HL-60/S4 (cell line): ENCODE data around the gene ELL2.

Experiments
- in situ Hi-C: fragments of 300-500 bp; cut with MboI; formaldehyde crosslinking; loops from 2 replicates; pipeline ENCODE4 v1.14.3; 2022; ENCODE audit warnings: low sequenced_read_pairs

Gene ELL2

DNA sequence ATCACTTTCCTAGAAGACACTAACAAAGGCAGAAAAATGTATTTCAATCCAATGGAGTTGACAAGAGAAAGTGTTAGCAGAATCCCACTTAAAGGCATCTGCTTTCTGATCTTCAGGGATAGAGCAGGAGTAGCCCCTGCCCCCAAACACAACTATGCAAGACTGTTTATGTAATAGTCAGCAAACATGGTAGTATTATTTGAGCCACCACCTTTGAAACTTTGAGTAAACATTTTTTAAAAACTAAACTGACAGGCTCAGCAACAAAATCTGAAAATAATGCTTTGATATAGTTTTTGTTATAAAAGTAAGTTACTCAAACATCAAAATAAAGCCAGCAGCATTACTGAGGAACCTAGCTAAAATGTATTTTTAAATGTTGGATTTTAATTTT lies 4.8 kb downstream of the ELL2 start:
- in situ Hi-C loops, result no loop called here

DNA sequence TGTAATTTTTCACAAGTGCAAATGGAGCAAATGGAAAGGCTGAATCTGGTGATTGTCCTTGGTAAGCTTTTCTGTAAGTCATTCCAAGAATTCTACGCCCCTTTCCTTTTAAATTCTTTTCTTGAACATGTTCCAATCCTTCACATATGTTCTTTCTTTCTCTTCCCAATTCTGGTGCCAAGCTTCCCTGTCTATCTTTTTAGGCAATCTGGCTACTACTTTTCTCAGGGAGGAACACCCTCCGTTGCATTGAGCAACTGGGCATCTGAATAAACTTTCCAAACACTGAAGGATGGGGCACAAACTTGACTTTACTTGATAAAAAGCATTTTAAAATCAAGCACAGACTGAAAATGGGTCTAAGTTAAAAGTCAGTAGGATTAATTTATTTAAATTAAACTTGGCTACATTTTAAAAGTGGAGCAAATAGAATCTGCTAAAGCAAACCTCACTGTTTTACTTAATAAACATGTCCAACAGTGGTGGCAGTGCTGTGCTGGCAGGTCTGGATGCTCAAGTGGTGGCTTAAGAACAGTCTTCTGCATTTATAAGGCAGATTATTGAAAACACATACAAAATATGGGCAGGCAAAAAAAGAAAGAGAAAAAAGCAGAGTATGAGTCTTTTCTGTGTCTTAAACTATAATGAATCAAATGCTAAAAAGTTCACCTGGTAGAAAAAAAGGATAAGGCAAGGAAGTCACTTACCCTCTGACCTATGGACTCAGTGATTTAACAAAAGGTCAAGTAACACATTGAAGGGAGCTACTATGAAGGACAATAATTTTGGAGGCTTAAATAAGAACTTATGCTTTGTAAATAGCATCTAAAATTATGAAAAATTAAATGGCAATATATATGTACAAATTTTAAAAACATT lies 5.4 kb downstream of the ELL2 start:
- in situ Hi-C loops, result no loop called here

DNA sequence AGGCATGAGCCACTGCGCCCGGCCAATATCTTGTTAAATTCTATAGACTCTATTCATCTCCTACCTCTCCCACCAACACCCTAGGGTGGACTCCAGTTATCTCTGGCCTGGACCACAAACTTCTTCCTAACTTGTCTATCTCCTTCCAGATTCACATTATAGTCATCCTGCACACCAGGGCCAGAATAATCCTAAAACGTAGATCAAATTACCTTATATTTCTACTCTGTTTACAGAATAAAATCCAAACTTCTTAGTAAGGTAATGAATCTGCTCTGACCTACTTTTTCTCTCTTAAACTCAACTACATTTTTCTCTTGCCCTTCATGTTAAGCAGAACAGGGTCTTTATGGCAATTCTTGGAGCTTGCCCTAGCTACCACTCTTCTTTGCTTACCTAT lies 6.9 kb downstream of the ELL2 start:
- in situ Hi-C loops, result no loop called here

DNA sequence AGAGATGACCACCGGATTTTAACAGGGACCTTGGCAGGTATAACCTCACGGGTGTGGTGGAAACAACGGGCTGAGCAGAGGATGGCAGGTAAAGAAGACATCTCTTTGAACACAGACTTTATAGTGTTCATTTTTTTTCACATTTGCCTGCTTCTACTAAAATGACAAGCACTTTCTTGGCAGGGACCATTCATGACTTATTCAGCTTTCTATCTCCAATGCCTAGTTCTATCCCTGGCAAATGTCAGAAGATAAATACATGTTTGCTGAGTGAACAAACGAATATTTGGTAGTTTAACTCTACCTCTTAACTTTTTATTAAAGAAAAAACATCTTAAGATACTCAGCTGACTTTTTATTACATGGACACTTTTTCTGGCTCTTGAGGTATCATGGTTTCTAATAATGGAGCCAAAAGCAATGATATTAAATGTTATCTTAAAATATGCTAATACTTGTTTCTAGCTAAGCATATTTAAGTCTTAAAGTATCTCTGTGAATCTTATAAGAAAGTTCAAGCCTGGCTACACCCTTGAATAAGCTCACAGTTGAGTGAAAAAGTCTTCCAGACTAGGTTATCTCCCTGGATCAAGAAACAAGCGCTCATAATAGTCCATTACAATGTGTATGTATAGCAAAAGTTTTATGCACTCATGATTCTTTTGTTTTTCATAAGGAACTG lies 8.5 kb downstream of the ELL2 start:
- in situ Hi-C loops, result no loop called here

DNA sequence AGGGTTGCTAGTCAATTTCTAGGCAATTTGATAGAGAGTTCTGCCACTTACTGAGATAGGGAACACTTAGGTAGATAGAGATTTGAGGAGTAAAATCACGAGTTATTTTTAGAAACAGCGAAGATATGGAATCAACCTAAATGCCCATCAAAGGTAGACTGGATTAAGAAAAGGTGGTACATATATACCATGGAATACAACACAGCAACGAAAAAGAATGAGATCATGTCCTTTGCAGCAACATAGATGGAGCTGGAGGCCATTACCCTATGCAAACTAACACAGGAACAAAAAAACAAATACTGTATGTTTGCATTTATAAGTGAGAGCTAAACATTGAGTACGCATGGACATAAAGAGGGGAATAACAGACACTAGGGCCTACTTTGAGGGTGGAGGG lies 9.7 kb downstream of the ELL2 start:
- in situ Hi-C loops, result no loop called here

DNA sequence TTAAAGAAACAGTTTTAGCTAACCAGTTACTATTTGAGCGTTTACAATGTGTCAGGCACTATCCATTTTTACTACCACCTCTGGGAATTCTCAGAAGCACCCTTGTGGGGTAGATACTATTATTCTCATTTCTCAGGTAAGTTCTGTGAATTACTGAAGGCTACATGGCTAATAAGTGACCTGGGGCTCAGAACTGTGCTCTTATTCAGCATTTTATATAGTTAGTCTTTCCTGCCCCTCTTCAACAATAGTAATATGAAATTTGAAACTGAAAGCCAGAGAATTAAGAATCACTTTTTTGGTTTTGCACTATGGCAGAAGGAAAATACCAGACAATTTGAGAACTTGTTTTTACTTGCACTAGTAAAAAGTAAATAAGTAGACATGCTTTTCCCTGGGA lies 11.8 kb downstream of the ELL2 start:
- in situ Hi-C loops, result no loop called here

DNA sequence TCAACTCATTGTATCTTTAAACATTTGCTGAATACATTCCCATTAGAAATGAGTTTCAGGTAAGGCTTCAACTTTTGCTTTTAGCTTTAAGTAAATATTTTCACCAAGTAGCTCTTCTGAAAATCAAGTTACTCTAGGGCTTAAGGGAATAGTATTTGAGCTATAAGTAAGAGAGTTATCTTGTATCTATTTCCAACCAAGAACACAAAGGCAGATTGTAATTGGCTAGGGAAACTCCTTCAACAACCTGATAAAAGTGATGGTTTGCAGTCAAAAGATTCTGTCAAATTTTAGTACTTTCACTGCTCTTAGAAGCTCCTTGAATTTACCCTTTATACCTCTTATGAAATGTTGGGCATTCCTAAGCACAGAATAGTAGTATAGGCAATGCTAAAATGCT lies 13.0 kb downstream of the ELL2 start:
- in situ Hi-C loops, result no loop called here

DNA sequence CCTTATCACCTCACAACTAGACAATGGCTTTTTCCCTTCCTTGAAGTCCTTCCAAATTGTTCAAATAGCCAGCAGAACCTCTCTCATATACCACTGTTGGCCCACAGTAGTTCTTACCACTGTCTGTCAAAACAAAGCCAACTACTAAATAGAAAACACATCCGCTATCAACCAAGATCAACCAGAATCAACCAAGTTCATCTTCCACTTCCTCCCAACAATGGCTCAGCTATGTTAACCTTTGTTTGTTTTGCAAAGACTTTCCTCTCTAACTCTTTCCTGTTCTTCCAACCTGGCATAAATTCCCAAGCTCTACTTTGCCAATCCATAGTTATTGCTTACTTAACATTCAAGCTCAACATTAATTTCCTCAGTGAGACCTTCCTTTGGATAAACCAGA lies 15.2 kb downstream of the ELL2 start:
- in situ Hi-C loops, result no loop called here

DNA sequence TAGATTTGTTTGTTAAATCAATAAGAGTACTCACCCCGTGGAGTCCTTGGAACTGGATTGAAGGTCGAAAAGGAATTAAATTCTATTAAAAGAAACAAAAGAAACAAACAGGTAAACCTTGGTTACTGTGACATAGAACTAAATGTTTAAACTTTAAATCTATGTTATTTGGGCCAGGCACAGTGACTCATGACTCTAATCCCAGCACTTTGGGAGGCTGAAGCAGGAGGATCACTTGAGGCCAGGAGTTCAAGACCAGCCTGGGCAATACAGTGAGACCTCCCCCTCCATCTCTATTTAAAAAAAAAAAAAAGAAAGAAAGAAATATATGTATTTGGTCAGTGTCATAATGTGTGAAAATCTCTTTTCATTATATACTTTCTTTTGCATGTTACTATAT lies 18.7 kb downstream of the ELL2 start:
- in situ Hi-C loops, result no loop called here

DNA sequence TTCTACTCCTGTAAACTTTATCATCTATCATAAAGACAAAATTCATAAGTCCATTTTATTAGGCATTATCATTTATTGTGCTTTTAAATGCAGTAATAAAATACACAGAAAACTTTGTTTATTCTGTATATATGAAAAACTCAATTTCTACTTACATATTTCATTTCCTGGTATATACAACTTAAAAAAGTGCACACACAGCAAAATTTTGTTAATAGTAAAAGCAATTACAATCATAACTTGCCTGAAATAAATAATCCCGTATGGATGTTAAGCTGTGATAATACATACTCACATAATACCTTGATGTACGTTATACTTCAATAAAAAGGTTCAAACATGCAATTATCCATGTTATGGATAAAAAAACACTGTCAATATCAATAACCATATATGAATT lies 19.2 kb downstream of the ELL2 start:
- in situ Hi-C loops, result no loop called here

DNA sequence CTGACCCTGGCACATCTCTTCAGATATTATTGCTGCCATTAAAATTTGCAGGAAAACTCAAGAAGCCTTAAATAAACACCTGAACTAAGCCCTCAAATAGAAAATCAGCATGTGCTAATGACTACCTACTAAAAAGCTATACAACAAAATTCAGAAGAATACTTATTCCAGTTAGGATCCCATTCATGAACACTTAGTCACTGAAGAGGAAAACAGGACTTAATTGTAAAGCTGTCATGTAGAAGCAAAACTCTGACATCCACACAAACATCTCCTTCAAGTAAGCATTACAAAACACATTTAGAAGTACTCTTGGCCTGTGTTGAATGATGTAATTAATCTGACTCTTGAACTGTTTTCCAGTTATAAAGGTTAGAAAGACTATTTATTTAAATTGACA lies 19.9 kb downstream of the ELL2 start:
- in situ Hi-C loops, result no loop called here

DNA sequence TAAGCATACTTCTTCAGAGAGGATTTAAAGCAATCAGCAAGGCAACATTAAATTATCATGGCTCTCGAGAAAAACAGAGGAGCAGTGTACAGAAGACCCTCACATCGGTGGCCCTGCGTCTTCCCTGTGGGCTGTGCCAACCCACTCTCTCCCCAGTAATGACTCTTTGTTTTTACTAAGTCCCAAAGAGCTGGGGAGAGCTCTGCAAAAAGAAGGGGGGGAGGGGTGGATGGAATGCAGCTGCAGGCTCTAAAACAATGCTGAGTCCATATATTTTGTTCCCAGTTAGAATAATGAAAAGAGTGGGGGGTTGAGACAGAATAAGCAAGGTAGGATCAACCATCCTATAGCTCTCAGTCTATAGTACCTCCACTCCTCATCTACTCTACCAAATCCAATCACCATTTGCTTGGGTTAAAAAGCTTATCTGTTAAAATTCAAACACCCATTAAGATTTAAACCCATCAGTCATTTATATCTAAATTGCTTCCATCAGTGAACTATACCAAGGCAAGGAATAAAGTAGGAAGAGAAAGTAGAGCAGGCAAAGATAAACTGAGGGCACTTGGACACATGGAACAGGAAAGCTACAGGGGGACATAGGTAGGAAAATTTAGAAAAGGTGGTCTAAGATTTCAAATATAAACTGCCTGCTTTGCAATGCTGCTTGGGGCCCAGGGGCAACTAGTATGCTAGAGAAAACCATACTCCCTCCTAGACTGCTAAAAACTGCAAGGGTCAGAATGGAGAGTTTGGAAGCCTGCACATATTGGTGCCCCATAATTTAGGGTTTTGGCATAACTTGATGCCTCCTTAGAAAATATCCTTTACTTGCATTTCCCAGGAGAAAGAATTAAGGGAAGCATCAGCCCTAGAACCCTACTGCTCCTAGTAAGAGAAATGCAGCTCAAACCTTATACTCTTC lies 20.6 kb downstream of the ELL2 start:
- in situ Hi-C loops, result no loop called here

DNA sequence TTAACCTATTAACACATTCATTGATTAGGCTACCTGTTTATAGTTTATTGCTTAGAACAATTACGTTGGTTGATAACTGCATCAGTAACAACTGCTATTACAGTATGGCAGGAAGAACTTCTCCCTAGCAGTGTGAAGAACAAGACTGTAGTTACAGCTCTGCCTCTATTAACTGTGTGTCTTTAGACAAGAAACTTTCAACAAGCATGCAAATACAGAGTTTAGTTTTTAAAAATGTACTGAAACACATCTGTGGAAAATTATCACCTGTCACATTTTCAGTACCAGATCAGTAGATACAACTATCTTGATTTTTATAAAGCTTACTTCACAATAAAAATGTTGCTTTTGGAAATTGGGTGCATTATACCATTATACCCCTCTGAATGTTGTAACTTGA lies 22.2 kb downstream of the ELL2 start:
- in situ Hi-C loops, result no loop called here

DNA sequence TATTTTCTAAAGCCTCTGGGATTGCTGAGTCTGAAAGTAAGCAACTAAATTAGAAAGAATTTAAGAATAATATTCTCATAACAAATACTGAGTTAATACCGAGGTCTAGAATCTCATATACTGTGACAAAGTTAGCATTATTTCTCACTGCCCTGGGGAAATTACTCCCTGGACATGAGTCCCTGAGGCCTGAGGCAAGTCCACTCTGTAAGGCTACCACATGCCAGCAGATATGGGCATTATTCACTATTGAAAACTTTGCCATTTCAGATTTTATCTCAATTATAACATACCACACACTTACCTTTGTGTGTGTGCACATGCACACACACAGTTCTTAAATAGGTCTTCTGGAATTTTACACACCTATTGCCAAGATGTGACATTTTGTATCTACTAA lies 22.9 kb downstream of the ELL2 start:
- in situ Hi-C loops, result no loop called here

DNA sequence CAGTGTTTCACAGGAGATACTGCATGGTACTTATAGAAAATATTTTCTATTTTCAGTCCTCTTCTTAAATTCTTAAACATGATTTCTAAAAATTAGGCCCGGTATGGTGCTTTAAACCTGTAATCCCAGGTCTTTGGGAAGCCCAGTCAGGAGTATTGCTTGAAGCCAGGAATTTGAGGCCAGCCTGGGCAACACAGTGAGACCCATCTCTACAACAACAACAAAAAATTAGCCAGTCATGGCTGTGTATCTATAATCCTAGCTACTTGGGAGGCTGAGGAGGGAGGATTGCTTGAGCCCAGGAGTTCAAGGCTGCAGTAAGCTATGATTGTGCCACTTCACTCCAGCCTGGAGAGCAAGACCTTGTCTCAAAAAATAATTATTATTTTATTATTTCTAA lies 23.3 kb downstream of the ELL2 start:
- in situ Hi-C loops, result no loop called here

DNA sequence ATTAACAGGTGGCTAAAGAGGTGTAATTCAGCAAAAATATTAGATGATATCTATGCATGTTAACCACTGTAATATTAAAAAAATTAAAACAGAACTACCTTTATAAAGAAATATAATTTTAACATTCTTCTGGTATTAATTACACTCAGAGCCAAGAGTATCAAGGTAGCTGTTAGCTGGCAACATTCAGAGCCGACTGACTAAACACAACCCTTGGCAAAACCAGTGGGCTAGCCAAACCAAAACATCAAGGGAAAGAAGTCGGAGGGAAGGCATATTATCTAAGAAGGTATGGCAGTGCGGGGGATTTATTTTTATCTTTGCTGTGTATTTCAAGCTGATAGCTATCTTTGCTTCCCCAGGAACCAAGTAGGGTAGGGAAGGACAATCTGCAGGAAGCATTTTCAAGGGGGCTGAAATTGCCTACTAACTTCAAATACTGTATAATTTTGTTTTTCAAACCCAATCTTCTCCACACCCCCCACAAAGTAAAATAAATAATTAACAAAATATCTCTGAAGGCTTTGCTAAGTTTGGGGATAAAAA lies 24.0 kb downstream of the ELL2 start:
- in situ Hi-C loops, result no loop called here

DNA sequence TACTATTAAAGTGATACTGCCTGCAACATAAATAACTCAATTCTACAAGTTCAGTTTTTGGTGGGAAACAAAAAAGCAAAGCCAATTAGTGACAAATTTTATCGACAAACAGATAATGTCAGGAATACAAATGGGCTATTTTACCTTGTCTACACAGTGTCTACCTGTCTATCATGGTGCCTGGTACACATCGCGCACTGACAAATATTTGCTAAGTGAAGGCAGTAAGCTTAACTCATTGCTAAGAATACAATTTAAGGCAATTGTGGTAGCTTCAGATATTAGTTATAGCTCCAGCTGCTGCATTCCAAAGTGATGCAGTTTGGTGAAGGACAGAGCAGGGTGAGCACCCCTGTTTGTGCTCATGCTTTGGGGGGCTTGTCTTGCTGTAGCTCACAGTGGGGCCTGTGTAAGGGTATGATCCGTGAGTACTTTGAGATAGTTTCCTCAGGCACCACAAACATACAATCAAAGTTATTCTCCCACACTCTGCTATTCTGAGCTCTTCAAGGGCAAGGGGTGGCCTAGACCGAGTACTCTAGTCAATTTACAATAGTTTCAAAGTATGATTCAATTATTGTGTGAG lies 24.7 kb downstream of the ELL2 start:
- in situ Hi-C loops, result no loop called here

DNA sequence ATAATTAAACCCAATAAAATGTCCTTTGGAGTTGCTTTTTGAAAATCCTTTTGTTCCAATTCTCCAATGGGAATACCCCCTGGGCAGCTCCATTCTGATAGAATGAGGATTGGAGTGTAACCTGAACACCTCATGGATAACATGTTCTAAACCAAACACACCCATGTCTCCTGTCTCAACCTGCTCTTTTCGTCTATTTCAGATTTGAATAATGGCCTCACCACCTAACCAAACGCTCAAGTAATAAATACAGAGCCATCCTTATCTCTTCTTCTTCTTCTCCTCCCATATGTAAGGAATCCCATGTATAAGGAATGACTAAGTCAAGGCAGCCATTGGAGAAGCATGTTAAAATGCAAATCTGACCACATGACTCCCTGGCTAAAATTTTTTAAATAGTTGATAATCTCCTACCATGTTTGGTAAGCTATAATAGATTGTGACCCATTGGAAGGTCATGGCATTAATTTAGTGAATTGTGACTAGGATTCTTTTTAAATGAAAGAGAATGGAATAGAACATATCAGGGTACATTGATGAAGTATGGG lies 26.0 kb downstream of the ELL2 start:
- in situ Hi-C loops, result no loop called here

DNA sequence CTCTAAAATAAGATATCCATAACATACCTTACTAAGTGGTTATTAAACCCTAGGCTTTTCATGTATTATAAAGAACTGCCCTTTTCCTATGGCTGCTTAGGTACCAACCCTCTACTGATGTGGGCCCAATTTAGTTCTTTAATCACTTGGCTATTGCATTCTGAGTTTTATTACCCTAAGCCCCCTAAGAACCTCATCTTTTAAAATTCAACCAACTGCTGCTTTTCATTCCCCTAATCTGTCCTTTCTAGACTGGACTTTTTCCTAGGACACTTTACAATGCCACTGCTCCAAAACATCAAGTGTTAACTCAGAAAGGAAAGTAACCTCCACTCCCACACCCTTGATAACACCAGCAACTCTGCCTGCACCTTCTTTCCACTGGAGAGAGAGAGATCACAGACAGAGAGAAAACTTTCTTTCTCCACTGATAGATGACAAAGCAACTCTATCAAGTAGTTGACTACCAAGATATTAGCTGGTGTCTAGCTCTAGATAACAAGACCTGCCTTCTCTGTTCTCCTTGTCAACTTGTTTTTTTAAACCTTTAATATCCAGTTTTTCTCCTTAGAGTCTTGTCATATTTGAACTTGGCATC lies 27.3 kb downstream of the ELL2 start:
- in situ Hi-C loops, result no loop called here

DNA sequence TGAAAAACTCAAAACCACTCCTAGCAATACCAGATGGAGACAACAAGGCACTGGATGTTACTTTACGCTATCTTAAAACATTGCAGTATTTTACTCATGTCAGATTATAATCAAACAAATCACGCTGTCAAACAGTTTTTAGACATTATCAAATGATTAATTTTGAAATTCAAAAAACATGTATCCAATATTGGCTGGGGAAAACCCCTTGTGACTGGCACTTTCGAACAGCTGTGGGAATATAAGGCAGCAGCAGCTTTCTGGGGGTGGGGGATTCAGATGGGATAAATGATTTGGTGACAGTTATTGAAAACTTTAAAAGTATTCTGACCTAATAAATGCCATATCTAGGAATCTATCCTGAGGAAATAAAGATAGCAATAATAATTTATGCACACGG lies 28.7 kb downstream of the ELL2 start:
- in situ Hi-C loops, result no loop called here
